ENCODE results near the gene ABTB1. TPM values are rescaled to one million over a fixed set of nuclear protein-coding genes. Genes with fewer than 3 reads are reported as not detected.

Gene ABTB1
- total and polyA plus RNA-seq, 2 of the 13 experiments (the other 11 are each of a cell fraction or from before 2014, with no cell fraction given): 0.42 to 14.5 TPM

DNA sequence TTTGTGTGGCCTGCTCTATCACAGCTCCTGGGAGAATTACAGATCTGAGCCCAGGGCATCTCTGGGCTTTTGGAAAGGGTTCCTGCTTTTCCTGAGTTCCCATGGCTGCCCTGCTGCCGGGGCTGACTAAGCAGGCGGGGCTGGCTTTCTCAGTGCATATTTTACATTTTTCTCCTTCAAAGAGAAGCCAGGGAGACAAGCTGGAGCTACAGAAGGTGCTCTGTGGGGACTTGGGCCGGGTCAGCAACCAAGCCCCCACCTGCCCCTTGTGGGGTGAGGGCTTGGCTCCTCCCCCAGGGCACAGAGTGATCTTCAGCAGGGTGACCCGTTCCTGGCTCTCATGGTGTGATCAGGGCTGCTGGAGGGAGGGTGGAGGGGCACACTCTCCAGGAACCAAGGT lies 17.4 kb downstream of the ABTB1 start:
- in situ Hi-C loops (cut with HindIII; ENCODE audit: extremely low pct_ligation_motif_present, low pct_unique_long_range_greater_than_20kb): loop anchor here (5.0 kb wide), 1 partner anchor 142 kb away; no protein-coding TSS in a partner anchor
- CTCF ChIA-PET (ENCODE audit: low intra/inter-chr PET ratio, low total read pairs): interaction anchor here (1.3 to 1.8 kb wide), 3 partner anchors 142 to 281 kb away, joined by 3 to 6 read pairs (median 4); no protein-coding TSS in a partner anchor
- TF ChIP-seq ZNF296 (CRISPR knock-in tag; conservative IDR thresholded peaks at IDR 0.05): no peak
- TF ChIP-seq NFKBIZ (CRISPR knock-in tag; IDR thresholded peaks at IDR 0.05): no peak
- TF ChIP-seq CREM (IDR thresholded peaks at IDR 0.05): no peak
- TF ChIP-seq CREM (CRISPR knock-in tag; IDR thresholded peaks at IDR 0.05): no peak
- Histone ChIP-seq H3K4me2 (ENCODE audit: low read depth, low read length) (peak overlapping the region; percentile 36; the same call in 1 of the 2 replicates), H4K20me1 (ENCODE audit: insufficient read depth, low read length) (no peaks in the 10 kb centered on the region), H3K4me1 (ENCODE audit: insufficient read depth, low read length) (peaks cover 7% of the 10 kb centered on the region), H3K4me3 (replicated peaks in 1 of 3; ENCODE audit: insufficient read depth in 1 of 3, low read depth in 2 of 3, low read length in 3 of 3) (peak overlapping the region in 1 of 3 experiments; percentile 13; a peak in 1 of 6 replicates), H3K27ac (ENCODE audit: extremely low read length, insufficient read depth, low read length) (no peak overlapping the region), H3K79me2 (ENCODE audit: insufficient read depth, low read length) (no peaks in the 10 kb centered on the region), H3K9ac (ENCODE audit: insufficient read depth, low read depth, low read length) (peak overlapping the region; percentile 38; the same call in 1 of the 2 replicates), H3K27me3 (ENCODE audit: control insufficient read depth in 1 of 2, insufficient read depth in 2 of 2, low read length in 2 of 2) (peaks cover 0 to 6% of the 10 kb centered on the region in 2 experiments; a peak in 2 of 5 replicates), H2AFZ (ENCODE audit: low read length) (no peak overlapping the region), H3K36me3 (replicated peaks in 1 of 2; ENCODE audit: control insufficient read depth in 1 of 2, insufficient read depth in 2 of 2, low read length in 2 of 2) (no peaks in the 10 kb centered on the region), H3K9me3 (ENCODE audit: low read length) (no peaks in the 10 kb centered on the region)
- BruUV-seq (replicated peaks): no TSS peak
- DNase-seq (ENCODE audit: low spot score) (peak; percentile 20), FAIRE-seq (no peak), ATAC-seq (peak; percentile 11)
- intact Hi-C loops (cut with micrococcal nuclease; ENCODE audit: unreplicated experiment): loop anchor here (10.0 kb wide), 2 partner anchors 95 to 145 kb away; partner anchors contain the start of genes MCM2 and TPRA1
- POLR2A ChIA-PET: no interaction called here
- 0% methylated on average over 4 of the region's 4 CpGs for WGBS (ENCODE audit: low lambda C conversion rate)

DNA sequence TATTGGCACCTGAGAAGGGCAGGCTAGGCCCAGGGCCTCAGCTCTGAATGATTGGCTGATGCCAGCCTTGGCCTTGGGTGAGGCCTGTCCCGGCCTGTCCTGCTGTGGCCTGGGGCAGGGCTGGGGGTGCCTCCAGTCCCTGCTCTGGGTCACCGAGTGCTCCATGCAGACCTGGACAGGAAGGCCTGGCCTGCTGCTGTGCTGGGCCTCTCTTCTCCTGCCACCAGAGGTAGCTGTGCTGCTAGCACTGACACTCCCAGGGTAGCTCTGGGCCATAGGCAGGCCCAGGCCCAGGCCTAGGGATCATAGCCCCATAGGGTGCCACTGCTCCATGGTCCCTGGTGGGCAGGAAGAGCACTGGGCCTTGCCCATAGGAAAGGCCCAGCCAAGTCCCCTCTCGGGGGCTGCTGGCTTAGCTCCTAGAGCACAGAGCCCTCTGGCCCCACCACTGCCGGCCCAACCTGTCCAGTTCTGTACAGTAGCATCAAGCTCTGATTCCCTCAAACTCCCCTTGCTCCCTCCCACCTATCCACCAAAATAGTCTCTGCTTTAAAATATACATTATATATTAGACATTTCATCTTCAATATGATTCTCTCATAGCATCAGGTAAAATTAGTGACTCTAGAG lies 18.2 kb downstream of the ABTB1 start:
- Histone ChIP-seq H2AFZ (ENCODE audit: low read length) (no peak overlapping the region), H3K27ac (ENCODE audit: extremely low read length, insufficient read depth, low read length) (no peak overlapping the region), H3K4me2 (ENCODE audit: low read depth, low read length) (peak overlapping the region; percentile 36; the same call in 1 of the 2 replicates), H3K9ac (ENCODE audit: insufficient read depth, low read depth, low read length) (0 out of 2 replicates have a peak overlapping the region, but pooled peaks have one; percentile 38), H3K4me3 (replicated peaks in 1 of 3; ENCODE audit: insufficient read depth in 1 of 3, low read depth in 2 of 3, low read length in 3 of 3) (peak overlapping the region in 1 of 3 experiments; percentile 13; a peak in 1 of 6 replicates), H3K4me1 (ENCODE audit: insufficient read depth, low read length) (peaks cover 7% of the 10 kb centered on the region), H3K36me3 (replicated peaks in 1 of 2; ENCODE audit: control insufficient read depth in 1 of 2, insufficient read depth in 2 of 2, low read length in 2 of 2) (no peaks in the 10 kb centered on the region), H3K9me3 (ENCODE audit: low read length) (no peaks in the 10 kb centered on the region), H3K79me2 (ENCODE audit: insufficient read depth, low read length) (no peaks in the 10 kb centered on the region), H4K20me1 (ENCODE audit: insufficient read depth, low read length) (no peaks in the 10 kb centered on the region), H3K27me3 (ENCODE audit: control insufficient read depth in 1 of 2, insufficient read depth in 2 of 2, low read length in 2 of 2) (peaks cover 0 to 6% of the 10 kb centered on the region in 2 experiments; a peak in 2 of 5 replicates)
- FAIRE-seq (peak; percentile 8), DNase-seq (ENCODE audit: low spot score) (peak; percentile 59), ATAC-seq (peak; percentile 99)
- ChIA-PET POLR2A (interaction anchor here (0.6 kb wide), 1 partner anchor 664 kb away, joined by 5 read pairs; no protein-coding TSS in a partner anchor), CTCF (ENCODE audit: low intra/inter-chr PET ratio, low total read pairs) (interaction anchor here (1.3 to 1.8 kb wide), 3 partner anchors 141 to 280 kb away, joined by 3 to 6 read pairs (median 4); no protein-coding TSS in a partner anchor)
- intact Hi-C loops (cut with micrococcal nuclease; ENCODE audit: unreplicated experiment) (loop anchor here (1.0 to 10.0 kb wide), 3 partner anchors 96 to 280 kb away; partner anchors contain the start of genes MCM2 and TPRA1), in situ Hi-C loops (cut with HindIII; ENCODE audit: extremely low pct_ligation_motif_present, low pct_unique_long_range_greater_than_20kb) (loop anchor here (5.0 kb wide), 1 partner anchor 141 kb away; no protein-coding TSS in a partner anchor)
- no TSS peak for BruUV-seq (replicated peaks)
- WGBS (ENCODE audit: low lambda C conversion rate): 89% methylated on average over 1 of the region's 4 CpGs
- TF ChIP-seq FOXA1 (IDR thresholded peaks at IDR 0.05): no peak
- no peak for TF ChIP-seq FOXA1 (CRISPR knock-in tag; IDR thresholded peaks at IDR 0.05)
- TF ChIP-seq ZSCAN31 (CRISPR knock-in tag; IDR thresholded peaks at IDR 0.05; ENCODE audit: low read depth): no peak
- TF ChIP-seq ZNF570 (CRISPR knock-in tag; IDR thresholded peaks at IDR 0.05; ENCODE audit: borderline replicate concordance): no peak
- TF ChIP-seq, protein P1, sequence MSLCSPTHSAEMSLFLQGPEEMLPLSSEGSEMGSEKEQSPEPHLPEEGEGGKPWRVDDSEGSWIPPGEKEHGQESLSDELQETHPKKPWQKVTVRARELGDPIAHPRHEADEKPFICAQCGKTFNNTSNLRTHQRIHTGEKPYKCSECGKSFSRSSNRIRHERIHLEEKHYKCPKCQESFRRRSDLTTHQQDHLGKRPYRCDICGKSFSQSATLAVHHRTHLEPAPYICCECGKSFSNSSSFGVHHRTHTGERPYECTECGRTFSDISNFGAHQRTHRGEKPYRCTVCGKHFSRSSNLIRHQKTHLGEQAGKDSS (CRISPR knock-in tag; IDR thresholded peaks at IDR 0.05; ENCODE audit: borderline replicate concordance, low read depth): peak; percentile 37; the same call in 1 of the 2 replicates
- TF ChIP-seq ZBTB7B (CRISPR knock-in tag; IDR thresholded peaks at IDR 0.05): no peak
- TF ChIP-seq STAG1 (CRISPR knock-in tag; IDR thresholded peaks at IDR 0.05): peak; percentile 83
- TF ChIP-seq, protein P2, sequence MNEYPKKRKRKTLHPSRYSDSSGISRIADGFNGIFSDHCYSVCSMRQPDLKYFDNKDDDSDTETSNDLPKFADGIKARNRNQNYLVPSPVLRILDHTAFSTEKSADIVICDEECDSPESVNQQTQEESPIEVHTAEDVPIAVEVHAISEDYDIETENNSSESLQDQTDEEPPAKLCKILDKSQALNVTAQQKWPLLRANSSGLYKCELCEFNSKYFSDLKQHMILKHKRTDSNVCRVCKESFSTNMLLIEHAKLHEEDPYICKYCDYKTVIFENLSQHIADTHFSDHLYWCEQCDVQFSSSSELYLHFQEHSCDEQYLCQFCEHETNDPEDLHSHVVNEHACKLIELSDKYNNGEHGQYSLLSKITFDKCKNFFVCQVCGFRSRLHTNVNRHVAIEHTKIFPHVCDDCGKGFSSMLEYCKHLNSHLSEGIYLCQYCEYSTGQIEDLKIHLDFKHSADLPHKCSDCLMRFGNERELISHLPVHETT (CRISPR knock-in tag; conservative IDR thresholded peaks at IDR 0.05): no peak
- no peak for TF ChIP-seq LCORL (IDR thresholded peaks at IDR 0.05)
- TF ChIP-seq LCORL (CRISPR knock-in tag; IDR thresholded peaks at IDR 0.05): no peak
- no peak for TF ChIP-seq ZNF816 (CRISPR knock-in tag; IDR thresholded peaks at IDR 0.05; ENCODE audit: borderline replicate concordance)

Measured in HepG2 (cell line).